Endothelial cell of umbilical vein (primary cell): ENCODE data around the gene LUZP4. TPM values are rescaled to one million over a fixed set of nuclear protein-coding genes. Genes with fewer than 3 reads are reported as not detected.
A peak's percentile ranks its signal among the peaks of the same experiment; 100 is the strongest.

ENCODE experiments used
- BruUV-seq: library from RNA; stranded (reverse); fragments of 400-500 nt; replicated peaks from 2 replicates; lab custom pipeline; 2021; lab: Mats Ljungman, UMichigan
- CTCF ChIA-PET: fragments of 300-600, 350-600 bp; sonication (Branson Sonifier 250); formaldehyde crosslinking; loops from one replicate; lab custom pipeline; 2021; ENCODE audit warnings: antibody characterized with exemption, inconsistent platforms; lab: Charles Lee
- POLR2A ChIA-PET: fragments of 300-600, 350-600 bp; sonication (Branson Sonifier 250); formaldehyde crosslinking; loops from one replicate; lab custom pipeline; 2021; ENCODE audit warnings: antibody characterized with exemption, inconsistent platforms; lab: Charles Lee
- DNase-seq: peaks from one replicate; pipeline ENCODE4 v3.0.0-alpha.2; 2011; ENCODE audit warnings: low read depth, low spot score
- FAIRE-seq: peaks from 2 replicates; lab custom pipeline; 2011; peaks lifted over from hg19 to GRCh38; lab: Jason Lieb, UNC
- H2AFZ ChIP-seq: 2 replicates; pipeline ENCODE4 v1.6.0; 2012; ENCODE audit warnings: low read depth, low read length, control low read depth, inconsistent platforms
- H3K27ac ChIP-seq: 2 replicates; pipeline ENCODE4 v1.5.1; 2011; ENCODE audit warnings: low read depth, mild to moderate bottlenecking, control low read depth, low read length, moderate library complexity; ENCODE audit not compliant: insufficient read depth
- H3K27me3 ChIP-seq, 2 experiments: 2 replicates each; pipeline versions ENCODE4 v1.6.0 to v1.6.1; 2011; ENCODE audit warnings: low read length in 2 of 2, mixed read lengths in 1 of 2; ENCODE audit not compliant: control insufficient read depth in 2 of 2, insufficient read depth in 2 of 2
- H3K36me3 ChIP-seq, 2 experiments: 2 replicates in 1 of 2; 3 replicates in 1 of 2; pipeline ENCODE4 v1.5.1; 2011; ENCODE audit warnings: low read length in 2 of 2, mild to moderate bottlenecking in 1 of 2, moderate library complexity in 1 of 2; ENCODE audit not compliant: control insufficient read depth in 2 of 2, insufficient read depth in 2 of 2; ENCODE audit errors: extremely low read depth in 1 of 2
- H3K4me1 ChIP-seq: 3 replicates; pipeline ENCODE4 v1.5.1; 2011; ENCODE audit warnings: mild to moderate bottlenecking, low read length; ENCODE audit not compliant: control insufficient read depth, insufficient read depth; ENCODE audit errors: extremely low read depth
- H3K4me2 ChIP-seq: 2 replicates; pipeline ENCODE4 v1.6.1; 2011; ENCODE audit warnings: low read length, control low read depth, mixed read lengths; ENCODE audit not compliant: insufficient read depth
- H3K4me3 ChIP-seq, 3 experiments: fragments of 200-600 bp in 1 of 3; sonication (generic), shearing (Covaris generic) in 1 of 3; replicated peaks in 1 of 3; 2 replicates each; pipeline ENCODE4 v1.5.1; 2011 to 2016; ENCODE audit warnings: control low read depth in 3 of 3, low read length in 3 of 3, mild to moderate bottlenecking in 2 of 3, inconsistent platforms in 1 of 3, low read depth in 1 of 3, moderate library complexity in 1 of 3; ENCODE audit not compliant: insufficient read depth in 1 of 3
- H3K79me2 ChIP-seq: 2 replicates; pipeline ENCODE4 v1.6.0; 2012; ENCODE audit warnings: low read length, inconsistent platforms; ENCODE audit not compliant: control insufficient read depth, insufficient read depth
- H3K9ac ChIP-seq: replicated peaks from 2 replicates; pipeline ENCODE3; 2011; ENCODE audit warnings: low read length, control low read depth; ENCODE audit not compliant: insufficient read depth; ENCODE audit errors: extremely low read depth
- H3K9me1 ChIP-seq: replicated peaks from 3 replicates; pipeline ENCODE4 v1.6.0; 2011; ENCODE audit warnings: mild to moderate bottlenecking, low read length; ENCODE audit not compliant: control insufficient read depth, insufficient read depth; ENCODE audit errors: extremely low read depth
- H3K9me3 ChIP-seq: replicated peaks from 2 replicates; pipeline ENCODE4 v1.5.1; 2012; ENCODE audit warnings: low read length, inconsistent platforms; ENCODE audit not compliant: control insufficient read depth, insufficient read depth
- H4K20me1 ChIP-seq: replicated peaks from 2 replicates; pipeline ENCODE3; 2011; ENCODE audit warnings: mild to moderate bottlenecking, low read length; ENCODE audit not compliant: control insufficient read depth, insufficient read depth; ENCODE audit errors: extremely low read depth
- CTCF ChIP-seq, 2 donors: IDR thresholded peaks; 1 replicate in 1 of 2; 2 replicates in 1 of 2; pipeline ENCODE4 v1.5.1; 2011; ENCODE audit warnings: low read length in 2 of 2, mild to moderate bottlenecking in 2 of 2, moderate library complexity in 2 of 2, control low read depth in 1 of 2, inconsistent platforms in 1 of 2, low read depth in 1 of 2; ENCODE audit not compliant: insufficient read depth in 1 of 2; ENCODE audit errors: extremely low read depth in 1 of 2
- EZH2 ChIP-seq: IDR thresholded peaks from 2 replicates; pipeline ENCODE4 v1.6.1; 2012; ENCODE audit warnings: borderline replicate concordance, low read depth, mild to moderate bottlenecking, moderate library complexity, low read length, inconsistent platforms; ENCODE audit not compliant: severe bottlenecking
- FOS ChIP-seq: IDR thresholded peaks from 2 replicates; pipeline ENCODE4 v1.6.1; 2011; ENCODE audit warnings: mild to moderate bottlenecking, low read length, moderate library complexity, borderline replicate concordance; ENCODE audit not compliant: insufficient read depth
- GATA2 ChIP-seq: IDR thresholded peaks from 2 replicates; pipeline ENCODE4 v1.7.0; 2011; ENCODE audit warnings: low read depth, mild to moderate bottlenecking, moderate library complexity, mixed read lengths, low read length; ENCODE audit not compliant: insufficient read length, insufficient read depth
- JUN ChIP-seq: IDR thresholded peaks from 2 replicates; pipeline ENCODE4 v1.6.1; 2011; ENCODE audit warnings: borderline replicate concordance, low read depth; ENCODE audit not compliant: insufficient read length, insufficient read depth
- MAX ChIP-seq: IDR thresholded peaks from 2 replicates; pipeline ENCODE4 v1.6.1; 2011; ENCODE audit not compliant: insufficient read depth, insufficient read length
- MYC ChIP-seq: IDR thresholded peaks from one replicate; pipeline ENCODE4 v1.6.1; 2011; ENCODE audit warnings: mild to moderate bottlenecking, low read depth, low read length
- POLR2A ChIP-seq: IDR thresholded peaks from 2 replicates; pipeline ENCODE4 v1.6.1; 2012; ENCODE audit warnings: low read depth, mild to moderate bottlenecking, control low read depth, low read length
- POLR2AphosphoS5 ChIP-seq: IDR thresholded peaks from 2 replicates; pipeline ENCODE4 v1.6.1; 2012; ENCODE audit warnings: low read depth, mild to moderate bottlenecking, control low read depth, low read length, moderate library complexity; ENCODE audit not compliant: insufficient read depth
- dilution Hi-C: fragments of 300-500 bp; cut with MboI; formaldehyde crosslinking; loops from one replicate; pipeline ENCODE4 v1.15.0; 2019; ENCODE audit warnings: low sequenced_read_pairs; ENCODE audit not compliant: extremely low pct_ligation_motif_present
- intact Hi-C: fragments of 100-400 bp; cut with micrococcal nuclease; formaldehyde crosslinking; loops from one replicate; pipeline ENCODE4 v1.10.0; 2022
- polyA plus RNA-seq, 4 experiments: library from polyadenylated mRNA; depleted of rRNA in 3 of 4; stranded (reverse) in 3 of 4; unstranded in 1 of 4; fragments of >200 nt; gene quantifications; 2 replicates each; pipeline versions ENCODE4 v1.2.1 to v1.2.3, GENCODE V29; 2011 to 2012; ENCODE audit warnings: missing spikeins in 1 of 4
- total RNA-seq: library from RNA; stranded (reverse); gene quantifications from 2 replicates; pipeline ENCODE4 v1.2.3, GENCODE V29; 2021

LUZP4 gene
- total and polyA plus RNA-seq, 2 donors (not counting 3 experiments of a cell fraction or from before 2014, with no cell fraction given) = not detected

GRCh38 chrX:115348446-115349225 lies 59.1 kb downstream of the LUZP4 start:
- no peaks in the 10 kb centered on the region for H3K79me2 ChIP-seq
- H3K9ac ChIP-seq = no peak overlapping the region
- POLR2A ChIA-PET = no interaction called here
- no peak overlapping the region for H3K4me2 ChIP-seq
- H3K27me3 ChIP-seq = no peaks in the 10 kb centered on the region
- H3K27ac ChIP-seq = no peak overlapping the region
- TF ChIP-seq POLR2A (no peak), FOS (no peak), JUN (no peak), MAX (no peak), EZH2 (no peak), CTCF (IDR thresholded peaks at IDR 0.05; ENCODE audit: extremely low read depth in 1 of 2, insufficient read depth in 1 of 2, low read depth in 1 of 2, low read length in 2 of 2) (no peak), GATA2 (no peak), MYC (no peak), POLR2AphosphoS5 (no peak)
- no peaks in the 10 kb centered on the region for H3K36me3 ChIP-seq
- H2AFZ ChIP-seq = no peak overlapping the region
- FAIRE-seq = peak; percentile 40
- no peaks in the 10 kb centered on the region for H4K20me1 ChIP-seq
- CTCF ChIA-PET = no interaction called here
- dilution Hi-C loops = no loop called here
- BruUV-seq = no TSS peak
- H3K9me1 ChIP-seq = no peaks in the 10 kb centered on the region
- no peak for DNase-seq
- peaks cover 11% of the 10 kb centered on the region for H3K4me1 ChIP-seq
- intact Hi-C loops = no loop called here
- no peaks in the 10 kb centered on the region for H3K9me3 ChIP-seq
- H3K4me3 ChIP-seq = no peak overlapping the region
